Central memory CD4-positive, alpha-beta T cell (primary cell): ENCODE results near the gene PRRT2.
"Not testable (repeated sequence)": the region's sequence is repeated elsewhere in the genome, so short reads cannot be mapped to it uniquely, and the experiment has no call there.

ENCODE experiments used
- DNase-seq: peaks from one replicate; pipeline ENCODE4 v3.0.0; 2022

PRRT2 gene

GRCh38 chr16:29790949-29791844, 20.8 kb upstream of the PRRT2 start:
- no peak for DNase-seq

DNA sequence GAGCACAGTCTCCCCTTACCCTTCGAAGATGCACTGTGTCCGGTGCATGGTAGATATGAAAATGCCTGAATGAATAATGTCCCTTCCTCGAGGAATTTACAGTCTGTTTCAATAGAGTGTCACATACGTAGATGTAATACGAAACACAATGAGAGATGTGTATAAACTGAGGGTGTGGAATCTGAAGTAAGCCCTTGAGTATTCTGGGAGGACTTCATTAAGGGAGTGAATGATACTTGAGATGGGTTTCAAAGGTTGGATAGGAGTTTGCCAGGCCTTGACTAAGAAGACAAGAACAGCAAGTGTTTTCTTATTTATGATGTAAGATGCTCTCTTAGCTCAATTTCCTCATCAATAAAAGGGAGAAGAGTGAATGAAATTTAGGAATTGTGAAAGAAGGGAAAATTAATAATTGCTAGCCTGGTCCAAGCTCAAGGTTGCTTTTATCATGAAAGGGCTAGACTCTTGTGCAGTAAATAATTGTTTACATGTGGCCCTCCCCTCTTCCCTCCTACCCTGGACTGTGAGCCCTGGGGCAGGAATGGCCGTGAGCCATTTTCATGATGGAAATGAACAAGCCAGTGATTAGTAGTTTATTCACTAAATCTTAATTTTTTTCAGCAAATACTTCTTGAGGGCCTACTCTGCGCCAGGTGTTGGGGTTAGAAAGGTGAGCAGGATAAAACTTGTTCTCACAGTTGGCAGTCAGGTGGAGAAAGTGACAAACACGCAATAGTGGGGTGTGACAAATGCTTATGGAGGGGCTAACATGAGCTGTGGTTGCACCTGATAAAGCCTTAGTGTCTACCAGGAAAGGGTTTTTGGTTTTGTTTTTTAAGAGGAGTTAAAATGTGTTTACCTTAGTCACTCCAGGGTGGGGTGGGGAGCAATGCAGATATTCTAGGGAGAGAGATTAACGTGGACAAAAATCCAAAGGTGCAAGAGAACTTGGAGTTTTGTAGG, 19.9 kb upstream of the PRRT2 start:
- no peak for DNase-seq

GRCh38 chr16:29793153-29793552, 18.8 kb upstream of the PRRT2 start:
- DNase-seq, result not testable (repeated sequence)

- no peak for DNase-seq
Measured at GRCh38 chr16:29794231-29794710, 17.7 kb upstream of the PRRT2 start.

DNA sequence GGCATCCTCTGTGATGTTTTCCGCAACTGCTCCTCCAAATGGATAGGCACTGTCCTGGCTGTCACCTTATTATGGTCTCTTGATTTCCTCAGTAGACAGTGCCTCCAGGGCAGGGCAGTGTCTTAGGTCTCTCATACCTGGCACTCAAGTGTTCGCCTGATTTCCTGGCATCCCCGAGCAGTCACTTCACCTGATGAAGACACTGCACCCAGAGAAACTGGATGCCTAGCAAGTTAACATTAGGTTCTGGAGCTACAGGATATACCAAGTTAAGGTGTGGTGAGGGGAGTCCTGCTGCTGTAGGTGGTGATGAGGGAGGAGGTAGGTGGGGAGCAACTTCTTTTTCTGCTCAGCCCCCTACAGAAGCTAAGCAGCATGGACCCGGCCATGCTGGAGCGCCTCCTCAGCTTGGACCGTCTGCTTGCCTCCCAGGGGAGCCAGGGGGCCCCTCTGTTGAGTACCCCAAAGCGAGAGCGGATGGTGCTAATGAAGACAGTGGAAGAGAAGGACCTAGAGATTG, 9.5 kb upstream of the PRRT2 start:
- DNase-seq, result no peak

DNA sequence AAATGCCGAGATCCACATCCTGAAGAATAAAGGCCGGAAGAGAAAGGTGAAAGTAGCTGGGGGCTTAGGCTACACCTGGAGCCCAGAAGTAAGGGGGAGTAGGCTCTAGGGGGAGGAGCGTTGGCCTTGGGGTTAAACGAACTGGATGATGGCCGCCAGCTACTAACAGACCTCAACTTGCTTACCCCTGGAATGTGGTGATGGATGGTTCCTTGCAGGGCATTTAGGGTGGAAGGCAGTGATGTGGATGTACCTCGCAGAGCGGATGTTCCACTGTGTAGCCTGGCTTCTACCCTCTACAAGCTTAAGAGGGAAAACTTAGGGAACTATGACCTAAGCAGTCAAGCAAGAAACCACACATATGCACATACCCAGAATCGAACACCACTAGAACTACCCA, 8.0 kb upstream of the PRRT2 start:
- no peak for DNase-seq

DNA sequence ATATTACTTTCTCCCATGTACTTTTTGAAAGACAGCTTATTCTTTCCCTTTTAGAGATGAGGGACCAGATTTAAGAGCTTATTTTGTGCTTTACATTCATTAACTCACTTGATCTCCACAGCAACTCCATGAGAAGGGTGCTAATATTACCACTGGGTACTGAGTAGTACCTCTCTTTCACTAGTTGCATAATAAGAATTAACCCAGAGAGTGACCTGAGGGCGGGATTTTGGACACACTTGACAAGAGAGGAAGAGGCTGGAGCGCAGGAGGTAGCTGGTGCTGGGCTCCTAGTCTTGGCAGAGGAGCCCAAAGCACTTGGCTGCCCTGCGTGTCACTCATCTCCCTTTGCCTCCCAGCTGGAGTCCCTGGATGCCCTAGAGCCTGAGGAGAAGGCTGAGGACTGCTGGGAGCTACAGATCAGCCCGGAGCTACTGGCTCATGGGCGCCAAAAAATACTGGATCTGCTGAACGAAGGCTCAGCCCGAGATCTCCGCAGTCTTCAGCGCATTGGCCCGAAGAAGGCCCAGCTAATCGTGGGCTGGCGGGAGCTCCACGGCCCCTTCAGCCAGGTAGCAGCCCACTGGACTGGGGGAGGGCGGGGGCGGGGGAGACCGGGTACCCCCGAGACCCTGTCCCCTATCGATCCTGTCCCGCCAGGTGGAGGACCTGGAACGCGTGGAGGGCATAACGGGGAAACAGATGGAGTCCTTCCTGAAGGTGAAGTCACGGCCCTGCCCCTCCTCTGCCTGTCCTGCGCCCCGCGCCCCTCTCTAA, 7.3 kb upstream of the PRRT2 start:
- DNase-seq, result no peak

DNA sequence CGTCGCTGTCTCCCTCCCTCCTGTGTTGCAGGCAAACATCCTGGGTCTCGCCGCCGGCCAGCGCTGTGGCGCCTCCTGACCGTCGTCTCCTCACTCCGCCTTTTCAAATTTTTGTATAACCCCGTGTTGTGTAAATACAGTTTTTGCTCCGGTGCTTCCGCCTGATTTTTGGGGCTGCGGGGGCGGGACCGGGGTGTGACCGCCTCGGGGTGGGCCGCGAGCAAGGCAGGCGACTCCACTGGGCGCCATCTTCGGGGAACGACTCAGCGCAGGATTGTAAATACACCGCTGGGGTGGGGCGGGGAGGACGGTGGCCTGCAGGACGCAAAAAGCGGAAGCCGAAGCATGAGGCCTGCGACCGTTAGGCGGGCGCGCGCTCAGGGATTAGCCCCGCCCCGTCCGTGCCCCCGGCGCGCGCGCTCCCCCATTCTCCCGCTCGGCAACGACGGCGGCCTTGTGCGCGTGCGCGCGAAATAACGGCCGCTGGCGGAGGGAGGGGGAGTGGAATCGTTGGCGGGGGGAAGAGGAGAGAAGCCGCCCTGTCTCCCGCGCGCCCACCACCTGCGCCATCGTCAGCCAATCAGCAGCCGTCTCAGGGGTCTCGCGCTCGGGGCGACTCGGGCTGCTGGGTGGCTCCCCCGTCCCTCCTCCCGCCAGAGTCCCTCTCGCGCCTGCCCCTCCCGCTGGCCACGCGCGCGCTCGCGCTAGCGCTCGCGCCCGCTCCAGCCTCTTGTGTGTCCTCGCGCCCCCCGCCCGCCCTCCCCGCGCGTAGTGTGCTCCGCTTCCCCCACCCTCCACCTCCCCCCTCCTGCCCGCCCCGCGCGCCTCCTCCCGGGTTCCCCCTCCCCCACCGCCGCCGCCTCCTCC, 6.5 kb upstream of the PRRT2 start:
- peak; percentile 98 for DNase-seq

DNA sequence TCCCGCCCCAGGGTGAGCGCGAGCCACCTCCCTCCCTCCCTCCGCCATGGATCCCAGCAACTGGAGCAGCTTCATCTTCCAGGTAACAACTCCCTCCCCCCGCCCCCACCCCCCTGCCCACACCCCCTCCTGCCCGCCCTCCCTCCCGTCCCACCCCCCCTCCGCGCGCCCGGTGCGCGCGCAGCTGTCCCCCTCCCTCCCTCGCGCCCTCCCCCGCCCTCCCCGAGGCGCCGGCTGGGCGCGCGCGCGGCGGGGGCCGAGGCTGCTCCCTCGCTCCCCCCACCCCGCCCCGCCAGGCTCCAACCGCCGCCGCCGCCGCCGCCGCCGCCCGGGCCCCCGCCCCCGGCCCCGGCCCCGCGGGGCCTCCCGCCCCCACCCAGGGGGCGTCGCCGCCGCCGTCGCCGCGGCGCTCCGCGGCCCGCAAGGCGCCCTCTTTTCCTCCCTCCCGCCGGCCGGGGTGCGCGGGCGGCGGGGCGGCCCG, 5.9 kb upstream of the PRRT2 start, which contains the start of gene MAZ:
TSS of gene MAZ (plus strand) at position 431 of the 481 bp plus-strand sequence. CDS start 173 bp downstream, outside the sequence.
- no peak for DNase-seq

DNA sequence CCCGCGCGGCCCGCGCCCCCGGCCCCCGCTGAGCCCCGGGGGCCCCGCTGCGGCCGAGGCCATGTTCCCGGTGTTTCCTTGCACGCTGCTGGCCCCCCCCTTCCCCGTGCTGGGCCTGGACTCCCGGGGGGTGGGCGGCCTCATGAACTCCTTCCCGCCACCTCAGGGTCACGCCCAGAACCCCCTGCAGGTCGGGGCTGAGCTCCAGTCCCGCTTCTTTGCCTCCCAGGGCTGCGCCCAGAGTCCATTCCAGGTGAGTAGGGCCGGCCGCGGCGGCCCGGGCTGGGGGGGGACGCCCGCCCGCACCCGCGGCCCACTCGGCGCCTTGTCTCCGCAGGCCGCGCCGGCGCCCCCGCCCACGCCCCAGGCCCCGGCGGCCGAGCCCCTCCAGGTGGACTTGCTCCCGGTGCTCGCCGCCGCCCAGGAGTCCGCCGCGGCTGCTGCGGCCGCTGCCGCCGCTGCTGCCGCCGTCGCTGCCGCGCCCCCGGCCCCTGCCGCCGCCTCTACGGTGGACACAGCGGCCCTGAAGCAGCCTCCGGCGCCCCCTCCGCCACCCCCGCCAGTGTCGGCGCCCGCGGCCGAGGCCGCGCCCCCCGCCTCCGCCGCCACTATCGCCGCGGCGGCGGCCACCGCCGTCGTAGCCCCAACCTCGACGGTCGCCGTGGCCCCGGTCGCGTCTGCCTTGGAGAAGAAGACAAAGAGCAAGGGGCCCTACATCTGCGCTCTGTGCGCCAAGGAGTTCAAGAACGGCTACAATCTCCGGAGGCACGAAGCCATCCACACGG, 5.2 kb upstream of the PRRT2 start:
- no peak for DNase-seq

- DNase-seq, result peak; percentile 92
Measured at GRCh38 chr16:29807426-29808218, 4.4 kb upstream of the PRRT2 start.

- DNase-seq, result no peak
Measured at GRCh38 chr16:29808219-29808900, 3.6 kb upstream of the PRRT2 start.

DNA sequence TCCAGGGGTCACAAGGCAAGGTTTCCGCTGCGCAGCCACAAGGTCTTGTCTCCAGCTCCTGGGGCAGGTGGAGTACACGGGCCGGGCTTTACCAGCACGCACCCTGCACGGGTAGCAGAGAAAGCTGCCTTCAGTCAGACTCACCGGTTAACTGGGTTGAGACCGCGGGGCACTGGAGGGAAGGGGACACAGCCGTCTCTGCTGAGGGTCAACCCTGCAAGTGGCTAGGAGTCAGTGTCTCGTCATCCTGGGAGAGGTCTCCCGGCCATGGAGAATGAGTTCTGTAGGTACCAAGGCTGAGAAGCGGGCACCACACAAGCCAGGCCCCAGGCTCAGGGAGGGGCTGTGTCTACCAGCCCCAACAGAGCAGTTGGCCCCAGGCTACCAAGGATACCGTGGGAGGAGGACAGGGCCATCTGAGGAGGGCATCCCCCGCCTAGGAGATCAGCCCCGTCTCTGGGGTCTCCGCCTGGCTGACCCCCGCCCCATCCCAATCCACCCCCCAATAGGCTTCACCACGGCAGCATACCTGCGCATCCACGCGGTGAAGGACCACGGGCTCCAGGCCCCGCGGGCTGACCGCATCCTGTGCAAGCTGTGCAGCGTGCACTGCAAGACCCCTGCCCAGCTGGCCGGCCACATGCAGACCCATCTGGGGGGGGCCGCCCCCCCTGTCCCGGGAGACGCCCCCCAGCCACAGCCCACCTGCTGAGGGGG, 2.8 kb upstream of the PRRT2 start:
- DNase-seq, result no peak

DNA sequence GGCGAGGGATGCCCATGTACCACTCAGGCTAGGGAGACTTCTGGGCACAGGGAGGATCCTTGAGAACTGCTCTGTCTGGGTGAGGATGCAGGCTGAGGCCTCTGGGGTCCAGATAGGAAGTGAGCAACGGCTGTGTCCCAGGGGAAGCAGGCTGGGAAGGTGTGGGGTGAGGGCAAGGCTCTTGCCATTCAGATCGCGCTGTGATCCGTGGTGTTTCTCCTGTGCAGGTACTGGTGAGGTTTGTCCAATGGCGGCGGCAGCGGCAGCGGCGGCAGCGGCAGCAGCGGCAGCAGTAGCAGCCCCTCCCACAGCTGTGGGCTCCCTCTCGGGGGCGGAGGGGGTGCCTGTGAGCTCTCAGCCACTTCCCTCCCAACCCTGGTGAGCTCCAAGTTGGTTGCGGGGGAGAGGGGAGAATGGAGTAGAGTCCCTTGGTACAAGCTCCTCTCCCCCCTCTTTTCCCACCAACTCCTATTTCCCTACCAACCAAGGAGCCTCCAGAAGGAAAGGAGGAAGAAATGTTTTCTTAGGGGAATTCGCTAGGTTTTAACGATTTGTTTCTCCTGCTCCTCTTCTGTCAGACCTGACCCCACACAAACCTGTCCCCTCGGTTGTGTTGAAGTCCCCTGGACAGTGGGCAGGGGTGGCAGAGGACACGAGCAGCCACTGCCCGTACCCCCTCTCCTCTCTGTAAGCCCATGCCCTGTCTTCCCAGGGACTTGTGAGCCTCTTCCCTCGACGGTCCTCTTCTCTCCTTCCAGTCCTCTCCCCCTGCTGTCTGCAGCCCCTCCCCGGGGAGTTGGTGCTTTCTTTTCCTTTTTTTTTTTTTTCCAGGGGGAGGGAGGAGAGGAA, 1.9 kb upstream of the PRRT2 start:
- peak; percentile 54 for DNase-seq

DNA sequence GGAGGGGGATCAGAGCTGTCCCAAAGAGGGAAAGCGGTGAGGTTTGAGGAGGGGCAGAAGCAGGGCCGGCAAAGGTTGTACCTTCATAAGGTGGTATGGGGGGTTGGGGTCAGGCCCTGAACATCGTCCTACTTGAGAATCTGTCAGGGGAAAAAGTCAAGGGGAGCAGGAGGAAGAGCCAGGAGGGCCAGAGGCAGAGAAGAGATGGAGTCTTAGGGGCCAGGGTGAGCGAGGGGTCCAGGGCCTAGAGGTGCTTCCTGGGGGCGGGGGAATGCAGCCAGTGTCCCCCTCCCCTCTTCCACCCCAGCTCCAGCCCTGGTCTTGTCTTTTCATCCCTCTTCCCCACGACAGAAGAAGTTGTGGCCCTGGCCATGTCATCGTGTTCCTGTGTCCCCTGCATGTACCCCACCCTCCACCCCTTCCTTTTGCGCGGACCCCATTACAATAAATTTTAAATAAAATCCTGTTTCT, 1.3 kb upstream of the PRRT2 start:
- DNase-seq, result no peak

DNA sequence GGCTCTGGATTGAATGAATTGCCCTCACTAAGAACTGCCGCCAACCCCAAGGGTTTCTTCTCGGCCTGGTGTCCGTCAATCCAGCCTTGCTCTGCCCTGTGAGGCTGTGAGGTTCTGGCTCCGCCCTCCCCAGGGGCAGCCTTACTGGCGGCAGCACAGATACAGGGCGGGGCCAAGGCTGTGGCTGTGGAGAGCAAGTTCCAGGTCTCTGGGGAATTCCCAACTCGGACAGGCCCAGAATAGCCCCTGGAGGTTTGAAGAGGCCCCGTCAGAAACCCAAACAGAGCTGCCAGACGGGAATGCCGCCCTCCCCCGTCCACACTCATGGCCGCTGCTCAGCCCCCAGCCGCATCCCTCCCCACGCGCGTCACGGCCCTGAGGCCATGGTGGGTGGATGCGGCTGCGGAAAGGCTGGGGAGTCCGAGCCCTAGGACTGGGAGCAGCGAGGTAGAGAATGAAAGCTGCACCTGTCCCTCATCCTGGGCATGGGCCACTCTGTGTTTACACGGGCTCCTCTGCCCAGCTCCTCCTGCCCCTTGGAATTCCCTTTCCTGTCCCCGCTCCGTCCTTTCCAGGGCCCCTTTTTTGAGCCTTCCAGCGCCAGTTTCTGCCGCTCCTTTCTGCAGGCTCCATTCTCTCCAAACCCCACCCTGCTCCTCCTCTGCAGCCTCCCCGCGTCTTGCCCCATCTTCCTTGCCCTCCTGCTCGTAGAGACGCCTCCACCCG, 660 bp upstream of the PRRT2 start:
- peak; percentile 59 for DNase-seq
